Spleen (tissue), 11 donors: Measurements from ENCODE around the gene NEAT1. TPM values are rescaled to one million over a fixed set of nuclear protein-coding genes. Genes with fewer than 3 reads are reported as not detected.

ENCODE experiments used
- DNase-seq: peaks from one replicate; pipeline ENCODE4 v3.0.0-alpha.2; 2020
- H3K27ac ChIP-seq, 8 donors: fragments of 200-600 bp; sonication (generic) in 7 of 8; 1 replicate in 4 of 8; 2 replicates in 4 of 8; pipeline versions ENCODE4 v1.5.0 to v1.8.0; 2016 to 2021; ENCODE audit warnings: inconsistent platforms in 4 of 8, mild to moderate bottlenecking in 4 of 8, moderate library complexity in 1 of 8
- H3K27me3 ChIP-seq, 7 donors: fragments of 200-600 bp; sonication (generic) in 6 of 7; replicated peaks in 1 of 7; 1 replicate in 4 of 7; 2 replicates in 3 of 7; pipeline versions ENCODE4 v1.5.0 to v1.8.0; 2016 to 2021; ENCODE audit warnings: inconsistent platforms in 3 of 7, mild to moderate bottlenecking in 1 of 7
- H3K36me3 ChIP-seq, 6 donors: fragments of 200-600 bp; sonication (generic) in 5 of 6; 1 replicate in 4 of 6; 2 replicates in 2 of 6; pipeline versions ENCODE4 v1.5.0 to v1.8.0; 2016 to 2021; ENCODE audit warnings: inconsistent platforms in 2 of 6
- H3K4me1 ChIP-seq, 6 donors: fragments of 200-600 bp; sonication (generic) in 5 of 6; 1 replicate in 3 of 6; 2 replicates in 3 of 6; pipeline versions ENCODE4 v1.5.0 to v1.8.0; 2016 to 2021; ENCODE audit warnings: inconsistent platforms in 3 of 6
- H3K4me3 ChIP-seq, 8 donors: fragments of 200-600 bp; sonication (generic) in 7 of 8; 1 replicate in 4 of 8; 2 replicates in 4 of 8; pipeline versions ENCODE4 v1.5.0 to v1.8.0; 2016 to 2021; ENCODE audit warnings: inconsistent platforms in 4 of 8, mild to moderate bottlenecking in 4 of 8, moderate library complexity in 2 of 8
- H3K9me3 ChIP-seq, 8 donors: fragments of 200-600 bp; sonication (generic) in 7 of 8; 1 replicate in 4 of 8; 2 replicates in 4 of 8; pipeline versions ENCODE4 v1.5.0 to v1.8.0; 2016 to 2021; ENCODE audit warnings: inconsistent platforms in 4 of 8
- POLR2A ChIP-seq, 3 donors: fragments of 450-650 bp; IDR thresholded peaks; one replicate each; pipeline ENCODE4 v1.5.1; 2017; ENCODE audit warnings: antibody characterized with exemption in 3 of 3, mild to moderate bottlenecking in 1 of 3
- POLR2AphosphoS5 ChIP-seq, 3 donors: sonication (generic); formaldehyde crosslinking; IDR thresholded peaks; one replicate each; pipeline ENCODE4 v1.5.1; 2017; ENCODE audit warnings: antibody characterized with exemption in 3 of 3
- WGBS, 5 donors: extraction: QIAGEN DNeasy Blood & Tissue Kit in 3 of 5; methylation state at CpG; one replicate each; pipeline versions ENCODE4 v1.1.5 to v1.1.7; 2013 to 2018; 5-methylcytosine and 5-hydroxymethylcytosine counted together
- intact Hi-C: fragments of 100-400 bp; cut with DNase I; formaldehyde crosslinking; loops from one replicate; pipeline ENCODE4 v1.15.0; 2023; ENCODE audit warnings: low total_unique reads
- polyA plus RNA-seq, 3 donors: library from polyadenylated mRNA; stranded (reverse); fragments of 200-250 nt; gene quantifications; one replicate each; pipeline ENCODE4 v1.2.1, GENCODE V29; 2013
- total RNA-seq, 7 donors: library from RNA; depleted of rRNA in 3 of 7; stranded (reverse); fragments of >200 nt in 3 of 7; fragmentation: NEBNext Ultra II Directional in 4 of 7; extraction: Animal tissue kit (Norgen Biotek cat#: 25700) in 4 of 7; gene quantifications; one replicate each; pipeline versions ENCODE4 v1.1.0 to v1.2.1, GENCODE V29; 2016 to 2021
- TF ChIP-seq, protein P1 (sequence below), 11 experiments: fragments of 200-600 bp in 7 of 11; fragments of 450-650 bp in 4 of 11; sonication (generic) in 4 of 11; IDR thresholded peaks in 8 of 11; conservative IDR thresholded peaks in 3 of 11; 1 replicate in 7 of 11; 2 replicates in 4 of 11; pipeline versions ENCODE4 v1.4.0 to v1.8.0; 2016 to 2021; ENCODE audit warnings: antibody characterized with exemption in 11 of 11, inconsistent platforms in 4 of 11, mild to moderate bottlenecking in 1 of 11
- donor health status: healthy with polysubstance abuse.
- donor health status: DM: no; HTN: no; CAD: no; lungs with moderate emphysema.
- donor health status: DM: no; HTN: no; CAD: no.
- donor health status: Bipolar disorder and iron deficiency.
- donor health status: healthy.
- donor health status: DM: no; HTN: no; CAD: no.
- donor health status: DM: yes; HTN: yes; CAD: no.

The NEAT1 gene
- total and polyA plus RNA-seq, 10 donors = 266 to 1,804 (median 874) TPM

DNA sequence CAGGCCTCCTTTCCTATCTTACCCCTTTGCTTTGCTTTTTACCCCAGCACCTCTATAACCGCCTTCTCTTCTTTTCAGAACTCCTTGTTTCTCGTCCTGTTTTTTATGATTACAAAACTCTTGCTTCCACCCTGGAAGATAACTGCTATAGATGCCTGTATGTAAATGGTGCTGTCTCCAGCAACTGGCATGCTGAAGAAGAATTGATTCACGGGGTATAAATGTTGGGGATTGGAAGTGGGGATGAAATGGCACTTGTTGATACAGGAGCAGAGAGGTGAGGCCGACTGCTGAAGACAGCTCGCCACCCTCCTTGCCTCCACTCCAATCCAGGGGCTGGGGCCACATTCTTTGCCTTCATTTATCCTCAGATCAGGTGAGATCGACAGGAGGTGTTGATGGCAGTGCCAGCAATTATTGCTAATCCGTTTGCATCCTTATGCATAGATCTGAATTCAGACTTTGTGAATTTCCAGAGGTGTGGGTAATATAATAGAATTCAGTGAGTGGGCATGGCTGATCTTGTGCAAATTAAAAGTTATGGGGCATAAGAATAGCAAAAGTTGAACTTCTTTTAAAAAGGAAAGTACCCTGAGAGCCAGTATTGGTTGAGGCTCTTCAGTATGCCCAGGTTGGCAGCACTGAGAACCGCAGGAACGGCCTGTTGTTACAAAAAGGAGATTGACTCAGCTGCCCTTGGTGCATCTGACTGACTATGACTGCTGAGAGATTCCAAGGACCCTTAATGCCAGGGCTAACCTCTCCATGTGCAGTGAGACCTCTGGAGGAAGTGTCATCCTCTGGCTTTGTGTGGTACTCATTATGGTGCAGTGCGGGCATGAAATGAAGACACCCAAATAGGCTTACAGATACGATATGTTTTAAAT lies 5.3 kb downstream of the NEAT1 start:
- peak; percentile 74 for DNase-seq

DNA sequence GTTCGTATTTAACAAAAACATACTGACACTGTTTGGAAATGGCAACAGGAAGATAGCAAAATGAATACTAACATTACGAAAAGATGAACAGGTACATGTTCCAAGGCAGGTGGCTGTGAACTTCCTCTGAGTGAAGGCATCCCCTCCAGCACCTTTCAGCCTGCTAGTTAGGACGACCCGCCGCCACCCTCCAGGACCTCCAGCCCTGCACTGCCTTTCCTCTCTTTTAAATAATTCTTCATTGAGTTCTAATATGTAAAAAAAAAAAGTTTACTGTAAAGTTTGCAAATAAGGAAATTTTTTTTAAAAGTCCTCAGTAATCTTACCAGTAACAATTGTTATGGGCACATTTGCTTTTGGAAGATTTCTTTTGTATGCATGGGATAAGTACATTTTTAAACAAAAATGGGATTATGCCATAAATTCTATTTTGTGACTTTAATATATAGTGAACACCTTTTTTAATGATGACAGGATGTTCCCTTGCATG lies 6.0 kb downstream of the NEAT1 start:
- intact Hi-C loops = no loop called here
- Histone ChIP-seq H3K36me3 (peaks cover 0 to 82% (median 4%) of the 10 kb centered on the region in 6 donors), H3K27ac (peak overlapping the region; percentile 92 to 100 (median 98)), H3K4me3 (peak overlapping the region in 7 of 8 donors; percentile 66 to 96 (median 87)), H3K4me1 (peaks cover 64 to 81% (median 74%) of the 10 kb centered on the region in 6 donors), H3K27me3 (no peaks in the 10 kb centered on the region), H3K9me3 (no peaks in the 10 kb centered on the region)
- TF ChIP-seq POLR2A (IDR thresholded peaks at IDR 0.05) (peak in 1 of 3 donors; percentile 53), POLR2AphosphoS5 (IDR thresholded peaks at IDR 0.05) (peak in 2 of 3 donors; percentile 84 to 91)
- TF ChIP-seq, protein P1, sequence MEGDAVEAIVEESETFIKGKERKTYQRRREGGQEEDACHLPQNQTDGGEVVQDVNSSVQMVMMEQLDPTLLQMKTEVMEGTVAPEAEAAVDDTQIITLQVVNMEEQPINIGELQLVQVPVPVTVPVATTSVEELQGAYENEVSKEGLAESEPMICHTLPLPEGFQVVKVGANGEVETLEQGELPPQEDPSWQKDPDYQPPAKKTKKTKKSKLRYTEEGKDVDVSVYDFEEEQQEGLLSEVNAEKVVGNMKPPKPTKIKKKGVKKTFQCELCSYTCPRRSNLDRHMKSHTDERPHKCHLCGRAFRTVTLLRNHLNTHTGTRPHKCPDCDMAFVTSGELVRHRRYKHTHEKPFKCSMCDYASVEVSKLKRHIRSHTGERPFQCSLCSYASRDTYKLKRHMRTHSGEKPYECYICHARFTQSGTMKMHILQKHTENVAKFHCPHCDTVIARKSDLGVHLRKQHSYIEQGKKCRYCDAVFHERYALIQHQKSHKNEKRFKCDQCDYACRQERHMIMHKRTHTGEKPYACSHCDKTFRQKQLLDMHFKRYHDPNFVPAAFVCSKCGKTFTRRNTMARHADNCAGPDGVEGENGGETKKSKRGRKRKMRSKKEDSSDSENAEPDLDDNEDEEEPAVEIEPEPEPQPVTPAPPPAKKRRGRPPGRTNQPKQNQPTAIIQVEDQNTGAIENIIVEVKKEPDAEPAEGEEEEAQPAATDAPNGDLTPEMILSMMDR (IDR thresholded peaks at IDR 0.05 in 8 of 11, conservative IDR thresholded peaks at IDR 0.05 in 3 of 11) = no peak
- 24 to 40% (median 26%) methylated on average over 5 of the region's 5 CpGs for WGBS, 5 donors
- peak; percentile 74 for DNase-seq

More for the DNA sequence above, 5.3 kb downstream of the NEAT1 start:
- intact Hi-C loops = no loop called here
- H3K4me3 ChIP-seq = peak overlapping the region; percentile 66 to 96 (median 83)
- no peaks in the 10 kb centered on the region for H3K27me3 ChIP-seq
- 20 to 53% (median 27%) methylated on average over 11 of the region's 11 CpGs for WGBS, 5 donors
- H3K27ac ChIP-seq = peak overlapping the region; percentile 92 to 100 (median 98)
- TF ChIP-seq POLR2AphosphoS5 (IDR thresholded peaks at IDR 0.05) = peak; percentile 13 to 96 (median 46)
- TF ChIP-seq POLR2A (IDR thresholded peaks at IDR 0.05) = peak in 2 of 3 donors; percentile 10 to 83
- TF ChIP-seq, protein P1 (IDR thresholded peaks at IDR 0.05 in 8 of 11, conservative IDR thresholded peaks at IDR 0.05 in 3 of 11) = no peak
- H3K36me3 ChIP-seq = peaks cover 0 to 76% (median 4%) of the 10 kb centered on the region in 6 donors
- no peaks in the 10 kb centered on the region for H3K9me3 ChIP-seq
- peaks cover 59 to 74% (median 67%) of the 10 kb centered on the region in 6 donors for H3K4me1 ChIP-seq

DNA sequence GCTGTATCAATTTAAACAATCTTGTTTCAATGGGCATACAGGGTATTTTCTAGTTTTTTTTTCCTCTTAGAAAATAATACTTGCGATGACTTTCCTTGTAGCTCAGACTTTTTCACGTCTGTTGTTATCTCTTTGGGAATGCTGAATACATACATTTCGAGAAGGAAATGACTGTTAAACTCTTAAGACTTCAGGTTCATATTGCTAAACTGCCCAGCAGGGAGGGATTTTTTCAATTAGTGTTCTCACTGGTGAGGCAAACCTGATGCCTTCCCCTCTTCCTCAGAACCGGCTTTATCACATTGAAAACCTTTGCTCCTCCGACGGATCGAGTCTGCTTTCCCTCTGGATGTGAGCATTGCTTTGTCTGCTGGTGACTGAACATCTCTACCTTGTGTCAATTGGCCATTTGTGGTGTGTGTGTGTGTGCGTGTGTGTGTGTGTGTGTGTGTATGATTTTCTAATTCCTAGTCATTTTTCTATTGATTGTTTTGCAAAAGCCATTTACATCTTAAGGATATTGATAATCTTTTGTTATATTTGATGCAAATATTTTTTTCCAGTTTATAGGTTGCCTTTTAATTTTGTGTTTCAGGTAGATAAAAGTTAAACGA lies 6.6 kb downstream of the NEAT1 start:
- WGBS, 5 donors = 6 to 28% (median 10%) methylated on average over 9 of the region's 9 CpGs
- H3K9me3 ChIP-seq = no peaks in the 10 kb centered on the region
- TF ChIP-seq POLR2AphosphoS5 (IDR thresholded peaks at IDR 0.05) (peak in 1 of 3 donors; percentile 94), POLR2A (IDR thresholded peaks at IDR 0.05) (peak in 2 of 3 donors; percentile 32 to 64)
- TF ChIP-seq, protein P1 (IDR thresholded peaks at IDR 0.05 in 8 of 11, conservative IDR thresholded peaks at IDR 0.05 in 3 of 11) = no peak
- H3K27me3 ChIP-seq = no peaks in the 10 kb centered on the region
- peaks cover 64 to 87% (median 79%) of the 10 kb centered on the region in 6 donors for H3K4me1 ChIP-seq
- DNase-seq = no peak
- H3K4me3 ChIP-seq = peak overlapping the region in 6 of 8 donors; percentile 66 to 96 (median 88)
- intact Hi-C loops = no loop called here
- peaks cover 0 to 82% (median 8%) of the 10 kb centered on the region in 6 donors for H3K36me3 ChIP-seq
- H3K27ac ChIP-seq = peak overlapping the region; percentile 92 to 100 (median 98)
